ENCODE data around the gene LHFPL3.

Gene LHFPL3

GRCh38 chr7:104458875-104459274, 130.5 kb downstream of the LHFPL3 start:
- no peak overlapping the region for H3K4me3 ChIP-seq (ENCODE audit: low read depth, low read length)
- DNase-seq (ENCODE audit: low read depth) = no peak

GRCh38 chr7:104469166-104469820, 140.9 kb downstream of the LHFPL3 start:
- DNase-seq (ENCODE audit: low read depth) = no peak
- H3K4me3 ChIP-seq (ENCODE audit: low read depth, low read length) = no peak overlapping the region

- H3K4me3 ChIP-seq (ENCODE audit: low read depth, low read length) = no peak overlapping the region
- DNase-seq (ENCODE audit: low read depth) = no peak
Observed at GRCh38 chr7:104480529-104480928, 152.1 kb downstream of the LHFPL3 start.

- DNase-seq (ENCODE audit: low read depth) = no peak
Observed at GRCh38 chr7:104482362-104483037, 154.1 kb downstream of the LHFPL3 start.

GRCh38 chr7:104486931-104487330, 158.5 kb downstream of the LHFPL3 start:
- no peak overlapping the region for H3K4me3 ChIP-seq (ENCODE audit: low read depth, low read length)
- DNase-seq (ENCODE audit: low read depth) = no peak

More at GRCh38 chr7:104482362-104483037, 154.1 kb downstream of the LHFPL3 start:
- H3K4me3 ChIP-seq (ENCODE audit: low read depth, low read length) = no peak overlapping the region

- H3K4me3 ChIP-seq (ENCODE audit: low read depth, low read length) = no peak overlapping the region
- no peak for DNase-seq (ENCODE audit: low read depth)
Observed at GRCh38 chr7:104487642-104488041, 159.2 kb downstream of the LHFPL3 start.

GRCh38 chr7:104497379-104497967, 169.1 kb downstream of the LHFPL3 start:
- no peak overlapping the region for H3K4me3 ChIP-seq (ENCODE audit: low read depth, low read length)
- no peak for DNase-seq (ENCODE audit: low read depth)

GRCh38 chr7:104499975-104500374, 171.6 kb downstream of the LHFPL3 start:
- no peak for DNase-seq (ENCODE audit: low read depth)
- H3K4me3 ChIP-seq (ENCODE audit: low read depth, low read length) = no peak overlapping the region

GRCh38 chr7:104509874-104510273, 181.5 kb downstream of the LHFPL3 start:
- H3K4me3 ChIP-seq (ENCODE audit: low read depth, low read length) = no peak overlapping the region
- no peak for DNase-seq (ENCODE audit: low read depth)

GRCh38 chr7:104524853-104525252, 196.4 kb downstream of the LHFPL3 start:
- no peak for DNase-seq (ENCODE audit: low read depth)
- no peak overlapping the region for H3K4me3 ChIP-seq (ENCODE audit: low read depth, low read length)

GRCh38 chr7:104528142-104528541, 199.7 kb downstream of the LHFPL3 start:
- H3K4me3 ChIP-seq (ENCODE audit: low read depth, low read length) = no peak overlapping the region

GRCh38 chr7:104529567-104529966, 201.2 kb downstream of the LHFPL3 start:
- DNase-seq (ENCODE audit: low read depth) = no peak
- H3K4me3 ChIP-seq (ENCODE audit: low read depth, low read length) = no peak overlapping the region

More at GRCh38 chr7:104528142-104528541, 199.7 kb downstream of the LHFPL3 start:
- no peak for DNase-seq (ENCODE audit: low read depth)

GRCh38 chr7:104530251-104530650, 201.8 kb downstream of the LHFPL3 start:
- no peak for DNase-seq (ENCODE audit: low read depth)

GRCh38 chr7:104534149-104534548, 205.7 kb downstream of the LHFPL3 start:
- no peak for DNase-seq (ENCODE audit: low read depth)
- H3K4me3 ChIP-seq (ENCODE audit: low read depth, low read length) = no peak overlapping the region

More at GRCh38 chr7:104530251-104530650, 201.8 kb downstream of the LHFPL3 start:
- no peak overlapping the region for H3K4me3 ChIP-seq (ENCODE audit: low read depth, low read length)

GRCh38 chr7:104535841-104536240, 207.4 kb downstream of the LHFPL3 start:
- H3K4me3 ChIP-seq (ENCODE audit: low read depth, low read length) = no peak overlapping the region
- DNase-seq (ENCODE audit: low read depth) = no peak

- no peak overlapping the region for H3K4me3 ChIP-seq (ENCODE audit: low read depth, low read length)
- DNase-seq (ENCODE audit: low read depth) = no peak
Observed at GRCh38 chr7:104536956-104537355, 208.6 kb downstream of the LHFPL3 start.

- no peak for DNase-seq (ENCODE audit: low read depth)
- H3K4me3 ChIP-seq (ENCODE audit: low read depth, low read length) = no peak overlapping the region
Observed at GRCh38 chr7:104538152-104538551, 209.7 kb downstream of the LHFPL3 start.

- DNase-seq (ENCODE audit: low read depth) = no peak
Observed at GRCh38 chr7:104541897-104542296, 213.5 kb downstream of the LHFPL3 start.

GRCh38 chr7:104548861-104549260, 220.5 kb downstream of the LHFPL3 start:
- H3K4me3 ChIP-seq (ENCODE audit: low read depth, low read length) = no peak overlapping the region
- no peak for DNase-seq (ENCODE audit: low read depth)

More at GRCh38 chr7:104541897-104542296, 213.5 kb downstream of the LHFPL3 start:
- no peak overlapping the region for H3K4me3 ChIP-seq (ENCODE audit: low read depth, low read length)

GRCh38 chr7:104550362-104550761, 222.0 kb downstream of the LHFPL3 start:
- no peak for DNase-seq (ENCODE audit: low read depth)
- H3K4me3 ChIP-seq (ENCODE audit: low read depth, low read length) = no peak overlapping the region

- no peak for DNase-seq (ENCODE audit: low read depth)
Observed at GRCh38 chr7:104551226-104551625, 222.8 kb downstream of the LHFPL3 start.

More at GRCh38 chr7:104551226-104551625, 222.8 kb downstream of the LHFPL3 start:
- no peak overlapping the region for H3K4me3 ChIP-seq (ENCODE audit: low read depth, low read length)
